WI38 (cell line): ENCODE measurements around the gene ITPR3.

Experiments
- H3K4me3 ChIP-seq: 2 replicates; pipeline ENCODE4 v1.5.1; 2011; ENCODE audit warnings: low read depth, mild to moderate bottlenecking, control low read depth, low read length
- TF ChIP-seq, protein P1 (sequence below): IDR thresholded peaks from 2 replicates; pipeline ENCODE4 v1.5.1; 2012; ENCODE audit warnings: low read depth, mild to moderate bottlenecking, control low read depth, low read length

ITPR3 gene

DNA sequence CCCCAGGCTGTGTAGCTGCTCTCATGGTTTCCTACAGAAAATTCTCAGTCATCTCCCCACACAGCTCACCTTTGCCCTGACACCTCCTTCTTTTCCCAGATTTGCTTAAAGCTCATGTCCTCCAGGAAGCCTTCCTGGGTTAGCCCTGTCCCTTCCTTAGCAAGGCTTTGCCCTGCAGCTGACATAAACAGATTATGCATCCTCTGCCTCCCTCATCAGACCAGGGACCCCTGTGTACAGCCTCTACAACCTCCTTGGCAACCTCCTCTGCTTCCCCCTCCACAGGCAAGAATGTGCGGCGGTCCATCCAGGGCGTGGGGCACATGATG is 50.6 kb downstream of the ITPR3 start:
- TF ChIP-seq, protein P1, sequence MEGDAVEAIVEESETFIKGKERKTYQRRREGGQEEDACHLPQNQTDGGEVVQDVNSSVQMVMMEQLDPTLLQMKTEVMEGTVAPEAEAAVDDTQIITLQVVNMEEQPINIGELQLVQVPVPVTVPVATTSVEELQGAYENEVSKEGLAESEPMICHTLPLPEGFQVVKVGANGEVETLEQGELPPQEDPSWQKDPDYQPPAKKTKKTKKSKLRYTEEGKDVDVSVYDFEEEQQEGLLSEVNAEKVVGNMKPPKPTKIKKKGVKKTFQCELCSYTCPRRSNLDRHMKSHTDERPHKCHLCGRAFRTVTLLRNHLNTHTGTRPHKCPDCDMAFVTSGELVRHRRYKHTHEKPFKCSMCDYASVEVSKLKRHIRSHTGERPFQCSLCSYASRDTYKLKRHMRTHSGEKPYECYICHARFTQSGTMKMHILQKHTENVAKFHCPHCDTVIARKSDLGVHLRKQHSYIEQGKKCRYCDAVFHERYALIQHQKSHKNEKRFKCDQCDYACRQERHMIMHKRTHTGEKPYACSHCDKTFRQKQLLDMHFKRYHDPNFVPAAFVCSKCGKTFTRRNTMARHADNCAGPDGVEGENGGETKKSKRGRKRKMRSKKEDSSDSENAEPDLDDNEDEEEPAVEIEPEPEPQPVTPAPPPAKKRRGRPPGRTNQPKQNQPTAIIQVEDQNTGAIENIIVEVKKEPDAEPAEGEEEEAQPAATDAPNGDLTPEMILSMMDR = no peak
- no peak overlapping the region for H3K4me3 ChIP-seq

DNA sequence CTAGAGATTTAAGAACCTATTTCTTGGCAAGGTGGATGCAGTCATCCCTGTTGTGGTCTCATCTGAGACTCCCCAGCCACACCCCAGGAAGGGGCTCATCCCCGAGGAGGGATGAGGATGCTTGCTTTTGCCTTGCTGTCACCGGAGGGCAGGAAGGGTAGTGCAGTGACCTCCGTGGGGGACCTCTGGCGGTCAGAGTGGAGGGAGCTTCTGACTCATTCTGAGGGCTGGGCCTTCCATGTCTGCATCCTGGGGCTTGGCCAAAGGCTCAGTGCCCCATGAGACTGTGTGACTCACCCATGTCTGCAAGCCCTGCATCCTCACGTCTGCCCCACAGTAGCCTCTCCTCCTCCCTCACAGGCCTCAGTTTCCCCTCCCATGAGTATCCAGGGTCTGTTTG is 51.7 kb downstream of the ITPR3 start:
- no peak overlapping the region for H3K4me3 ChIP-seq
- TF ChIP-seq, protein P1 = peak; percentile 60

DNA sequence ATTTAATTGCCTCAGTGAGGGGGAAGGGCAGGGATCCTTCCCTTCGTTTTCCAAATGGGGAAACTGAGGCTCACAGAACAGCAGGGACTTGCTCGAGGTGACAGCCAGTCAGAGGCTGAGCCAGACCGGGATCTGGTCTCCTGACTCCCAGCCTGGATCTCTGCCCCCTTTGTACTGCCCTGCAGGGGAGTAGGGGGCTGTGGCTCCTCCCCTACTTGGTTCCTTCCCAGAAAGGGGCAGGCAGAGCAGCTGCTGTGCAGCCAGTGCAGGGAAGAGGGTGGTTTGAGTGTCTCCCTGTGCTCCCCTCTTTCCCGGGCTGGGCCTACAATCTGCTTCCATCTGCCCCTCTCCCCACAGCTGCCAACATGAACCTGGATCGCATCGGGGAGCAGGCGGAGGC is 52.7 kb downstream of the ITPR3 start:
- TF ChIP-seq, protein P1 = no peak
- no peak overlapping the region for H3K4me3 ChIP-seq

DNA sequence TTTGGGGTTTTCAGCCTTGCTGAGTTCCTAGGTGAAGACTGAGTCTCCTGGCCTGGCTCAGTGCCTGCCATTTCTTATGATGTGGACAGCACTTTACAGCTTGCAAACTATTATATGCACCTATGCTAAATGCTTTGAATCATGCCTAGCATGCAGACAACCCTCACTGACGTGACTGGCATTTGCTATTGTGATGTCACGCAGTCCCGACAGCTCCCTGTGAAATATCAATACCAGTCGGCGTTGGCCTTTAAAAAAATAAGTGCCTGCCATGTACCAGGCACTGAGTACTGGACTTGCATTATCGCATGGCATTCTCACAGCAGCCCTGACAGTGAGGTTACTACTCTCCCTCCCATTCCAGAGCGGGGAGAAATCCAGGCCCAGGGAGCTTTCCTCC is 54.8 kb downstream of the ITPR3 start:
- TF ChIP-seq, protein P1 = no peak
- no peak overlapping the region for H3K4me3 ChIP-seq

DNA sequence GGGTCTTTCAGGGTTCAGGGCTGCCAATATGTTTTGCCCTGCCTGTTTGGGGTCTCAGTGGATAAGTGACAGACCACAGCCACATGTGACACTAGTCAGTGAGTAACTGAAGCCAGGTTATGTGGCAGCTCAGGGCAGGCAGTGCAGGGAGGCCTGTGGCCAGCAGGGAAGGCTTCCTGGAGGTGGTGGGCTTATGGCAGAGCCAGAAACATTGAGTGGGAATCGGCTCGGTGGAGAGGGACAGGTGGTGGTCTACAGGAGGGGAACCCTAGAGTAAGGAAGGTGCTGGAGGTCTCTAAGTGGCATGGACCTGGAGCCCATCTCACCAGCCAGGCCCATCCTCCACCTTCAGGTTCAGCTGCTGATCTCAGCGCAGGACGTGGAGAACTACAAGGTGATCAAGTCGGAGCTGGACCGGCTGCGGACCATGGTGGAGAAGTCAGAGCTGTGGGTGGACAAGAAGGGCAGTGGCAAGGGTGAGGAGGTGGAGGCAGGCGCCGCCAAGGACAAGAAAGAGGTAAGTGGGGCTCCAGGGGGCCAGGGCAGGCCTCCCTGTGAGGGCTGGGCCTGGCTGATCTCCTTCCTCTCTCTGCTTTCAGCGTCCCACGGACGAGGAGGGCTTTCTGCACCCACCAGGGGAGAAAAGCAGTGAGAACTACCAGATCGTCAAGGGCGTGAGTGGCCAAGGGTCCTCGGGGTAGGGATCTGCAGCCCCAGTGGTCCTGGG is 55.5 kb downstream of the ITPR3 start:
- no peak overlapping the region for H3K4me3 ChIP-seq
- TF ChIP-seq, protein P1 = no peak

DNA sequence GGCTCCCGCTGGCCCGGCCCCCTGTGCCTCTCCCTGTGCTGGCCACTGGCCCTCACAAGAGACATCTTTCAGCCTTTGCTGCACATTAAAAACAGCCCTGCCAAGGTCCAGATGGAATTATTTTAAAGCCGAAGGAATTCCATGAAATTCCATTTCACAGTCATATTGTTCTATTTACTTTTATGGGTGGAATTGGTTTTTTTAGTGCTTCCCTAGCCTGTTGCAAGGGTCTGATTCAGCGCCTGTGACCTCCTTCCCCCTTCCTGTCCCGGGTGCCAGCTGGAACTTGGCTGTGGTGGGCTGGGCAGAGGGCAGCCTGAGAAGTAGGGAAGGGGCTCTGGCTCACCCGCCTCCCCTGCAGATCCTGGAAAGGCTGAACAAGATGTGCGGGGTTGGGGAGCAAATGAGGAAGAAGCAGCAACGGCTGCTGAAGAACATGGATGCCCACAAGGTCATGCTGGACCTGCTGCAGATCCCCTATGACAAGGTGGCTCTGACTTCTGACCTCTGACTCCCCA is 56.1 kb downstream of the ITPR3 start:
- H3K4me3 ChIP-seq = no peak overlapping the region
- TF ChIP-seq, protein P1 = no peak

DNA sequence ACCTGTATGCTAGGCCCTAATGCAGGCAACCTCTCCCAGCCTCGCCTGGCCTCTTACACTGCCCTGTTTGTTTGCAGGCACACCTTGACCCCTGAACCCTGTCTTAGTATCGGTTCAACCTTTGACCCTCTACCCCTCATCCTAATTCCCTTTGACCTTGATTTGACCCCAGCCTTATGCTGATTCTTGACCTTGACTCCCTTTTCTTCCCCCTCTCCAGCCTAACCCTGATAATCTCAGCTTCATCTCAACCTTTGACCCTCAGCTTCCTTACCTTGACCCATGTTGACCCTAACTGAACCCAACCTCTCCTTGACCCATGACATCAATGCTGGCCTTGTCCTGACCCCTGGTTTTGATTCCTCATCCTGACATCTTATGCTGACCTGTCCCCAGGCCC is 56.6 kb downstream of the ITPR3 start:
- no peak overlapping the region for H3K4me3 ChIP-seq
- TF ChIP-seq, protein P1 = no peak
